Astrocyte of the hippocampus (primary cell): ENCODE data around the gene ERMN.
"Not testable (repeated sequence)": the region's sequence is repeated elsewhere in the genome, so short reads cannot be mapped to it uniquely, and the experiment has no call there.

Experiments
- DNase-seq: peaks from one replicate; pipeline ENCODE4 v3.0.0; 2011; ENCODE audit warnings: low read depth, low spot score

The ERMN gene

GRCh38 chr2:157325786-157326185 lies at the start of gene ERMN:
ERMN (minus strand) TSS chr2:157325824; CDS start chr2:157325642, 182 bp downstream.
- peak; percentile 67 for DNase-seq

- no peak for DNase-seq
These were observed 49.8 kb upstream of the ERMN start for GRCh38 chr2:157375384-157375783.

GRCh38 chr2:157368508-157368907 lies 42.9 kb upstream of the ERMN start:
- not testable (repeated sequence) for DNase-seq

- no peak for DNase-seq
These were observed 42.1 kb upstream of the ERMN start for GRCh38 chr2:157367704-157368103.

GRCh38 chr2:157364257-157364974 lies 38.8 kb upstream of the ERMN start:
- DNase-seq, result no peak

GRCh38 chr2:157363612-157364101 lies 38.0 kb upstream of the ERMN start:
- no peak for DNase-seq

- no peak for DNase-seq
These were observed 37.0 kb upstream of the ERMN start for GRCh38 chr2:157362627-157363026.

GRCh38 chr2:157361526-157361925 lies 35.9 kb upstream of the ERMN start:
- DNase-seq, result no peak

- DNase-seq, result no peak
These were observed 34.0 kb upstream of the ERMN start for GRCh38 chr2:157359628-157360027.

- DNase-seq, result peak; percentile 17
These were observed 30.0 kb upstream of the ERMN start for GRCh38 chr2:157355618-157356017.

- no peak for DNase-seq
These were observed 24.4 kb upstream of the ERMN start for GRCh38 chr2:157349949-157350515.

- no peak for DNase-seq
These were observed 22.8 kb upstream of the ERMN start for GRCh38 chr2:157348291-157348921.

GRCh38 chr2:157345647-157346389 lies 20.2 kb upstream of the ERMN start:
- no peak for DNase-seq

GRCh38 chr2:157341381-157341780 lies 15.8 kb upstream of the ERMN start:
- peak; percentile 89 for DNase-seq

- peak; percentile 13 for DNase-seq
These were observed 14.5 kb upstream of the ERMN start for GRCh38 chr2:157339965-157340655.

GRCh38 chr2:157337978-157338377 lies 12.4 kb upstream of the ERMN start:
- DNase-seq, result no peak

- DNase-seq, result peak; percentile 33
These were observed 10.8 kb upstream of the ERMN start for GRCh38 chr2:157336137-157337010.

- no peak for DNase-seq
These were observed 9.2 kb upstream of the ERMN start for GRCh38 chr2:157334797-157335196.

- no peak for DNase-seq
These were observed 8.7 kb upstream of the ERMN start for GRCh38 chr2:157334335-157334734.

GRCh38 chr2:157333304-157334047 lies 7.9 kb upstream of the ERMN start:
- DNase-seq, result no peak
